ENCODE data around the gene ANKRD6.

Gene ANKRD6

GRCh38 chr6:89475634-89476033 lies 42.7 kb downstream of the ANKRD6 start:
- DNase-seq = no peak

- no peak for DNase-seq
These were observed 46.9 kb downstream of the ANKRD6 start for GRCh38 chr6:89479897-89480296.

- DNase-seq = no peak
These were observed 48.7 kb downstream of the ANKRD6 start for GRCh38 chr6:89481695-89482094.

- no peak for DNase-seq
These were observed 49.2 kb downstream of the ANKRD6 start for GRCh38 chr6:89482126-89482525.

- DNase-seq = no peak
These were observed 50.3 kb downstream of the ANKRD6 start for GRCh38 chr6:89483111-89483720.

GRCh38 chr6:89485320-89485719 lies 52.4 kb downstream of the ANKRD6 start:
- no peak for DNase-seq

GRCh38 chr6:89487864-89488263 lies 54.9 kb downstream of the ANKRD6 start:
- DNase-seq = no peak

- no peak for DNase-seq
These were observed 55.5 kb downstream of the ANKRD6 start for GRCh38 chr6:89488438-89488837.

GRCh38 chr6:89489078-89489477 lies 56.1 kb downstream of the ANKRD6 start:
- DNase-seq = no peak

- DNase-seq = peak; percentile 49
These were observed 59.2 kb downstream of the ANKRD6 start for GRCh38 chr6:89492025-89492640.

GRCh38 chr6:89494131-89494793 lies 61.3 kb downstream of the ANKRD6 start:
- DNase-seq = no peak

GRCh38 chr6:89495961-89496535 lies 63.1 kb downstream of the ANKRD6 start:
- no peak for DNase-seq

GRCh38 chr6:89500611-89501010 lies 67.7 kb downstream of the ANKRD6 start:
- peak; percentile 36 for DNase-seq

- no peak for DNase-seq
These were observed 68.3 kb downstream of the ANKRD6 start for GRCh38 chr6:89501222-89501621.

GRCh38 chr6:89501753-89502152 lies 68.8 kb downstream of the ANKRD6 start:
- DNase-seq = no peak

GRCh38 chr6:89503641-89504040 lies 70.7 kb downstream of the ANKRD6 start:
- no peak for DNase-seq

GRCh38 chr6:89505847-89506246 lies 72.9 kb downstream of the ANKRD6 start:
- no peak for DNase-seq

GRCh38 chr6:89506716-89507617 lies 74.0 kb downstream of the ANKRD6 start:
- DNase-seq = no peak

- DNase-seq = no peak
These were observed 76.0 kb downstream of the ANKRD6 start for GRCh38 chr6:89508755-89509563.

- DNase-seq = no peak
These were observed 76.9 kb downstream of the ANKRD6 start for GRCh38 chr6:89509777-89510281.

- DNase-seq = no peak
These were observed 77.4 kb downstream of the ANKRD6 start for GRCh38 chr6:89510393-89510792.

Measured in NCI-H2081 treated with DMSO at 0.1 percent for 48 hours (cell line).